H1 (cell line): Measurements from ENCODE around the gene DYNLRB1. TPM values are rescaled to one million over a fixed set of nuclear protein-coding genes. Genes with fewer than 3 reads are reported as not detected.

Source experiments
- EZH2 ChIP-seq: fragments of 200-600 bp; sonication (generic); IDR thresholded peaks from 2 replicates; pipeline ENCODE4 v1.7.1; 2012; ENCODE audit warnings: low read depth, mild to moderate bottlenecking, moderate library complexity, low read length, inconsistent platforms; ENCODE audit not compliant: severe bottlenecking
- KDM1A ChIP-seq: fragments of 200-600, 300-600 bp; sonication (generic); IDR thresholded peaks from 2 replicates; pipeline ENCODE4 v1.7.1; 2016; ENCODE audit warnings: mild to moderate bottlenecking, low read length, borderline replicate concordance
- MAFK ChIP-seq: IDR thresholded peaks from 2 replicates; pipeline ENCODE4 v1.6.1; 2012; ENCODE audit warnings: low read depth, mild to moderate bottlenecking, improper control_type of control experiment, low read length
- NRF1 ChIP-seq: IDR thresholded peaks from 2 replicates; pipeline ENCODE4 v1.6.1; 2011; ENCODE audit warnings: mild to moderate bottlenecking, low read depth, low read length, improper control_type of control experiment
- PHF8 ChIP-seq: fragments of 200-600 bp; sonication (generic); conservative IDR thresholded peaks from 2 replicates; pipeline ENCODE4 v1.7.1; 2012; ENCODE audit warnings: low read depth, mild to moderate bottlenecking, inconsistent platforms, low read length, moderate library complexity
- SIRT6 ChIP-seq: IDR thresholded peaks from one replicate; pipeline ENCODE4 v1.7.1; 2012; ENCODE audit warnings: low read length, inconsistent platforms
- TEAD4 ChIP-seq: IDR thresholded peaks from 2 replicates; pipeline ENCODE4 v1.6.1; 2012; ENCODE audit warnings: low read depth, low read length, inconsistent platforms, mixed read lengths
- polyA plus RNA-seq, 7 experiments: library from polyadenylated mRNA; depleted of rRNA in 3 of 7; stranded (reverse) in 5 of 7; unstranded in 2 of 7; fragments of >200 nt in 5 of 7; fragments of 200-250 nt in 2 of 7; gene quantifications; 1 replicate in 5 of 7; 2 replicates in 1 of 7; 4 replicates in 1 of 7; pipeline versions ENCODE4 v1.2.1 to v1.2.3, GENCODE V29; 2011 to 2013; ENCODE audit warnings: missing spikeins in 2 of 7, mixed read lengths in 2 of 7
- total RNA-seq: library from RNA; stranded (reverse); fragmentation: NEBNext Ultra II Directional; extraction: Animal tissue kit (Norgen Biotek cat#: 25700); gene quantifications from 2 replicates; pipeline ENCODE4 v1.2.1, GENCODE V29; 2021
- TF ChIP-seq, protein P1 (sequence below), 3 experiments: IDR thresholded peaks; 1 replicate in 2 of 3; 2 replicates in 1 of 3; pipeline versions ENCODE4 v1.5.1 to v1.6.1; 2011; ENCODE audit warnings: low read length in 3 of 3, mild to moderate bottlenecking in 3 of 3, inconsistent platforms in 2 of 3, low read depth in 1 of 3, moderate library complexity in 1 of 3; ENCODE audit not compliant: insufficient read depth in 1 of 3; ENCODE audit errors: control extremely low read depth in 1 of 3

The DYNLRB1 gene
- total and polyA plus RNA-seq, 2 of the 8 experiments (the other 6 are each of a cell fraction or from before 2014, with no cell fraction given), result 109 to 214 TPM

- TF ChIP-seq PHF8 (no peak), NRF1 (no peak), SIRT6 (no peak), KDM1A (no peak), MAFK (no peak), EZH2 (no peak), TEAD4 (no peak)
- TF ChIP-seq, protein P1, sequence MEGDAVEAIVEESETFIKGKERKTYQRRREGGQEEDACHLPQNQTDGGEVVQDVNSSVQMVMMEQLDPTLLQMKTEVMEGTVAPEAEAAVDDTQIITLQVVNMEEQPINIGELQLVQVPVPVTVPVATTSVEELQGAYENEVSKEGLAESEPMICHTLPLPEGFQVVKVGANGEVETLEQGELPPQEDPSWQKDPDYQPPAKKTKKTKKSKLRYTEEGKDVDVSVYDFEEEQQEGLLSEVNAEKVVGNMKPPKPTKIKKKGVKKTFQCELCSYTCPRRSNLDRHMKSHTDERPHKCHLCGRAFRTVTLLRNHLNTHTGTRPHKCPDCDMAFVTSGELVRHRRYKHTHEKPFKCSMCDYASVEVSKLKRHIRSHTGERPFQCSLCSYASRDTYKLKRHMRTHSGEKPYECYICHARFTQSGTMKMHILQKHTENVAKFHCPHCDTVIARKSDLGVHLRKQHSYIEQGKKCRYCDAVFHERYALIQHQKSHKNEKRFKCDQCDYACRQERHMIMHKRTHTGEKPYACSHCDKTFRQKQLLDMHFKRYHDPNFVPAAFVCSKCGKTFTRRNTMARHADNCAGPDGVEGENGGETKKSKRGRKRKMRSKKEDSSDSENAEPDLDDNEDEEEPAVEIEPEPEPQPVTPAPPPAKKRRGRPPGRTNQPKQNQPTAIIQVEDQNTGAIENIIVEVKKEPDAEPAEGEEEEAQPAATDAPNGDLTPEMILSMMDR (IDR thresholded peaks at IDR 0.05; ENCODE audit: control extremely low read depth in 1 of 3, insufficient read depth in 1 of 3, low read depth in 1 of 3, low read length in 3 of 3), result no peak
These were observed 24.2 kb upstream of the DYNLRB1 start (continued) for GRCh38 chr20:34491932-34492509.
